ENCODE results near the gene DNAJB11.

DNA sequence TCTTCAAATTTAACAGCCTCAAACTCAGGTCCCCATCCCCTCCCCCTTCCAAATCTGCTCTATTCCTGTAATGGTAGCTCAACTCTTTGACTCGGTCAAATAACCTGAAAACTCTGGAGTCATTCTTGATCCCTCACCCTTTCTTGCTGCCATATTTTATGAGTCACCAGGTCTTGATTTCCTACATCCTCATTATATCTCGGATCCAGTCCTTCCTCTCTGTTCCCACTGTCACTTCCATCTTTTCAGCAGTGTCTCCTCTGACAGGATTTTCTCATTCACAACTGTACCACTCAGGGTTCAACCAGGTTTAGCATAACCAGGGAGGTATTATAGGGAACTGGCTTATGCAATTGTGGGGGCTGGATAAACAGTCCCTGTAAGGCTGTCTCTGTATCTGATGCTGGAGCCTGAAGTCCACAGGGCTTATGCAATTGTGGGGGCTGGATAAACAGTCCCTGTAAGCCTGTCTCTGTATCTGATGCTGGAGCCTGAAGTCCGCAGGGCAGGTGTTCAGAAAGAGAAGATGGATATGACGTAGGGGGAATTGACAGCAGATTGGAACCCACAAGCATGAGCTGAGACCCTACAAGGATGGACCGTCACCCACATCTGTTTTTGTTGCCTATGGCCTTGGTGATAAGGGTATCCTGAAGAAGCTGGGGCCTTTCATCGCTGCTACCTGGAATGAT lies 60.6 kb downstream of the DNAJB11 start:
- TF ChIP-seq, protein P1, sequence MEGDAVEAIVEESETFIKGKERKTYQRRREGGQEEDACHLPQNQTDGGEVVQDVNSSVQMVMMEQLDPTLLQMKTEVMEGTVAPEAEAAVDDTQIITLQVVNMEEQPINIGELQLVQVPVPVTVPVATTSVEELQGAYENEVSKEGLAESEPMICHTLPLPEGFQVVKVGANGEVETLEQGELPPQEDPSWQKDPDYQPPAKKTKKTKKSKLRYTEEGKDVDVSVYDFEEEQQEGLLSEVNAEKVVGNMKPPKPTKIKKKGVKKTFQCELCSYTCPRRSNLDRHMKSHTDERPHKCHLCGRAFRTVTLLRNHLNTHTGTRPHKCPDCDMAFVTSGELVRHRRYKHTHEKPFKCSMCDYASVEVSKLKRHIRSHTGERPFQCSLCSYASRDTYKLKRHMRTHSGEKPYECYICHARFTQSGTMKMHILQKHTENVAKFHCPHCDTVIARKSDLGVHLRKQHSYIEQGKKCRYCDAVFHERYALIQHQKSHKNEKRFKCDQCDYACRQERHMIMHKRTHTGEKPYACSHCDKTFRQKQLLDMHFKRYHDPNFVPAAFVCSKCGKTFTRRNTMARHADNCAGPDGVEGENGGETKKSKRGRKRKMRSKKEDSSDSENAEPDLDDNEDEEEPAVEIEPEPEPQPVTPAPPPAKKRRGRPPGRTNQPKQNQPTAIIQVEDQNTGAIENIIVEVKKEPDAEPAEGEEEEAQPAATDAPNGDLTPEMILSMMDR (IDR thresholded peaks at IDR 0.05), result no peak
- TF ChIP-seq TCF7L2 (IDR thresholded peaks at IDR 0.05; ENCODE audit: low read depth, low read length), result no peak
- TF ChIP-seq, protein P2, sequence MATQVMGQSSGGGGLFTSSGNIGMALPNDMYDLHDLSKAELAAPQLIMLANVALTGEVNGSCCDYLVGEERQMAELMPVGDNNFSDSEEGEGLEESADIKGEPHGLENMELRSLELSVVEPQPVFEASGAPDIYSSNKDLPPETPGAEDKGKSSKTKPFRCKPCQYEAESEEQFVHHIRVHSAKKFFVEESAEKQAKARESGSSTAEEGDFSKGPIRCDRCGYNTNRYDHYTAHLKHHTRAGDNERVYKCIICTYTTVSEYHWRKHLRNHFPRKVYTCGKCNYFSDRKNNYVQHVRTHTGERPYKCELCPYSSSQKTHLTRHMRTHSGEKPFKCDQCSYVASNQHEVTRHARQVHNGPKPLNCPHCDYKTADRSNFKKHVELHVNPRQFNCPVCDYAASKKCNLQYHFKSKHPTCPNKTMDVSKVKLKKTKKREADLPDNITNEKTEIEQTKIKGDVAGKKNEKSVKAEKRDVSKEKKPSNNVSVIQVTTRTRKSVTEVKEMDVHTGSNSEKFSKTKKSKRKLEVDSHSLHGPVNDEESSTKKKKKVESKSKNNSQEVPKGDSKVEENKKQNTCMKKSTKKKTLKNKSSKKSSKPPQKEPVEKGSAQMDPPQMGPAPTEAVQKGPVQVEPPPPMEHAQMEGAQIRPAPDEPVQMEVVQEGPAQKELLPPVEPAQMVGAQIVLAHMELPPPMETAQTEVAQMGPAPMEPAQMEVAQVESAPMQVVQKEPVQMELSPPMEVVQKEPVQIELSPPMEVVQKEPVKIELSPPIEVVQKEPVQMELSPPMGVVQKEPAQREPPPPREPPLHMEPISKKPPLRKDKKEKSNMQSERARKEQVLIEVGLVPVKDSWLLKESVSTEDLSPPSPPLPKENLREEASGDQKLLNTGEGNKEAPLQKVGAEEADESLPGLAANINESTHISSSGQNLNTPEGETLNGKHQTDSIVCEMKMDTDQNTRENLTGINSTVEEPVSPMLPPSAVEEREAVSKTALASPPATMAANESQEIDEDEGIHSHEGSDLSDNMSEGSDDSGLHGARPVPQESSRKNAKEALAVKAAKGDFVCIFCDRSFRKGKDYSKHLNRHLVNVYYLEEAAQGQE (IDR thresholded peaks at IDR 0.05; ENCODE audit: insufficient read depth in 1 of 2, low read depth in 2 of 2, low read length in 1 of 2), result no peak
